GM21381 (cell line): Measurements from ENCODE around the gene ADCY5.
"Not testable (repeated sequence)": the region's sequence is repeated elsewhere in the genome, so short reads cannot be mapped to it uniquely, and the experiment has no call there.

Experiments
- ATAC-seq: cut with Tn5 transposase; IDR thresholded peaks from one replicate; pipeline ENCODE4 v1.9.1; 2021; ENCODE audit warnings: mild to moderate bottlenecking, moderate library complexity; ENCODE audit not compliant: unreplicated experiment

The ADCY5 gene

DNA sequence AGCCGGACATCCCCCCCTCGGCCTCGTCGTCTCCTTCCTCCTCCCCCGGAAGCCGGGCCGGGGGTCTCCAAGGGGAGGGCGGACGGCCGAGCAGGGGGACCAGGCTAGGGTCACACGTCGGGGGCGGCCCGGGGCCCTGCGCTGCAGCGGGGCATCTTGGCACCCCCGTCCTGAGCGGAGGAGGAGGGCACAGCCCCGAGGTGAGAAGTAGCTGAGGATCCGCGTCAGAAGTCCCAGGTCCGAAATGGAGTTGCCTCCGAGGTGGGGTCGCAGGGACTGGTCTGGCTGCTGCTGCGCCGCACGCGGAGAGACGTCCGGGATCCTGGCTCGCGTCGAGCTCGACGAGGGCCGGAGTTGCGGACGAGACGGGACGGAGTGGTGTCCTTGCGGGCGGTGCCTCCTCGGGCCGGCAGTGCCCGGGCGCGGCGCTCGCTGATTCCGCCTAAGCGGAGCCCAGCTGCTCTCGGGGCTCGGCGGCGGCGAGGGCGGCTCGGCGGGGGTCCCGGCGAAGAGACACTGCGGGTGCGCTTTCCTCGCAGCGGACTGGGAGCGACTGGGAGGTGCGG is at the start of gene ADCY5:
Gene ADCY5 (minus strand): TSS at position 555 of the 566 bp plus-strand sequence. CDS start 545 bp downstream, at position 10.
- ATAC-seq, result no peak

- ATAC-seq, result no peak
Measured at GRCh38 chr3:123493912-123494311, 45.0 kb upstream of the ADCY5 start.

- no peak for ATAC-seq
Measured at GRCh38 chr3:123491966-123492587, 43.2 kb upstream of the ADCY5 start.

DNA sequence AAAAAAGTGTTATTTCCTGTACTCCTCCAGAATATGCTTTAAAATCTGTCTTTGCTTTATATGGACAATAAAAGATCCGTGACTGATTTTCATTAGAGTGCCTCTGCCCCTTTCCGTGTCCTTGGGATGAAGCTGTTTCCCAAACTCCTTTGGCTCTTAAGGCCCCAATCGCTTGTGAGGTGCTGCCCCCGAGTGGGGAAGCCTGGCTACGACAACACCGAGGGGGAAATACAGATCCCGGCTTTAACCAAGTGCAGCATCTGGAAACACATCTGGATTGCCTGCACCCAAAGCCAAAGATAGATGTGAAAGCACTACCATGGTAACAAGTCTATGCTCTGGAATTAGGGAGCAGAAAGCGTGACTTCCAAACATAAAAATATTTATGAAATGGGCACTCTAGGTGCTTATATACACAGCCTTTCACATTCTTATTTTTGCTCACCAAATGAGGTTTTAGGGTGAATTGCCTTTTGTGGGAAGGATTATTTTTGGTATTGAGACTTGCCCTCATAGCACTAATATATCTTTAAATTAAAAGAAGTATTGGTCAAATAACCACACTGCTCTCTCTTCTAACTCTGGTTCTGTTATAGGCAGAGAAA is 40.6 kb upstream of the ADCY5 start:
- no peak for ATAC-seq

DNA sequence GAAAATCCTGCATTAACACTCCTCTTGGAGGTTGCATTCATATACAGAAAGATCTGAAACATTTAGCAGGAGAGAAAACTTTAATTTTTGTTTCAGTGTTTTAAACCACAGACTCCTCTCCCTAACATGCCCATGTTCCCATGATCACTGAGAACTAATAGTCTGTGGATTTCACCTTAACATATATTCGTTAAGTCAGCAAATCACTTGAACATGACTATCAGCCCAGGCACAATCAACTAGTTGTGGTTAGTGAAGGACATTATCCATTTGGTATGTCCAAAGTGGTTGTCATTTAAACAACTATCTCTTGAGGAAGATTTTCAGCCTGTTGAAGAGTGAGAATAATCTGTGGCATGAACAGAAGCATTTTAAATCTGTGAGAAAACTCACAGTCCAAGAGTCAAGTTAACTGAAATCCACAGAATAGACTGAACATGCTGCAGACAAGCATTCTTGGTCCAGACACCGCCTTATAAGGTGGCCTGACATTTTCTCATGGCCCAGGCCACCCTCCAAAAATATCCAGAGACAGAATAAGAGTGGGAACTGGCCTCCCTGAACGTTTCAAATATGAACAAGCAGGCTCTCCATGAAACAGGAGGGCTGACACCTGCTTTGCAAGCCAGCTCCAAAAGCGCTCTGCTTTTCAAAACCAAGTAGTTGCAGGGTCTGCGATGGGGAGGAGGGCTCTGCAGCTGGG is 39.9 kb upstream of the ADCY5 start:
- ATAC-seq, result no peak

DNA sequence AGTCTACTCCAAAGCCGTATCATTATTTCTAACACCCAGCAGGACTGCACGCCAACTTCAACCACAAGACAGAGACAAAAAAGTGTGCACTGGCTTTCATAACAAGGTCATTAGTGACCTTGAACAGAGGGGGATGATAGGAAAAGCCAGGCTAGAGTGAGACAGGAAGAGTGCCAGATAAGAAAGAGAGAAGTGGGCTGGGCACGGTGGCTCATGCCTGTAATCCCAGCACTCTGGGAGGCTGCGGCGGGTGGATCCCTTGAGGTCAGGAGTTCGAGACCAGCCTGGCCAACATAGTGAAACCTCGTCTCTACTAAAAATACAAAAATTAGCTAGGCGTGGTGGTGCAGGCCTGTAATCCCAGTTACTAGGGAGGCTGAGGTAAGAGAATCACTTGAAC is 38.2 kb upstream of the ADCY5 start:
- not testable (repeated sequence) for ATAC-seq

DNA sequence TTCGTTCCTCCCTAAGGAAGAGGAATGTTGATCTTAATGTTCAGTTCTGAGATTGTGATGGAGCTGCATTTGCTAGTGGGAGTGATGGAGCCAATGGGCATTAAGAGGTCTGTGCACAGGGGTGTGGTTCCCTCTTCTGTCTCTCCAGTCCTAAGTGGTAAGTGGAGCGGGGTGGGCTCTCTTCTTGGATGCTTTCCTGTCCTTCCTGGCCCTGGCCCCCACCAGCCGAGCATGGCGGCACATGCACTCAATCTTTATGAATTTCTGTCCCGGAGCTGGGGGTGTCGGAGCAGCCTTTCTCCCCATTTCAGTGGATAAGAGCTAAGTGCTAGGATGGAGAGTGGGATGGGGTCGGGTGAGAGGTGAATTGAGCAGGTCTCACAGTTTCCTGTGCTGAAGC is 37.6 kb upstream of the ADCY5 start:
- ATAC-seq, result no peak

- ATAC-seq, result no peak
Measured at GRCh38 chr3:123485551-123485950, 36.7 kb upstream of the ADCY5 start.

DNA sequence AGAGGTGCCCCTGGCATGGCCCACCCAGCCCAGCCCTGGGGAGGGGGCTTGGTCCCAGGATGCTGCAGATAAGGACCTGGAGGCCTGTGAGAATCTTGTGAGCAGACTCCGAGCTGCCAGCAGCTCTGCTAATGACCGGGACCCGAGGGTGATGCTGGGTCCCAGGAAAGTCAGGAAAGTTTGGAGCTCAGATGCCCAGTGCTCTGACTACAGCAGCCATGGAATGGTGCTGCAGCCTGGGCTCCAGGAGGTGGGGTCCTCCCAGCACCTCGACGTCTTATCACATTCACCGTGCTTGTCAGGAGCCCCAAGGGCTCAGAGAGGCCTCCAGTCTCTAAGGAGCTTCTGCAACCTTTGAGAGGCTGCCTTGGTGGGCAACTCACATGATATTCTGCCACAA is 34.3 kb upstream of the ADCY5 start:
- ATAC-seq, result no peak

GRCh38 chr3:123481722-123482457 is 33.0 kb upstream of the ADCY5 start:
- no peak for ATAC-seq

DNA sequence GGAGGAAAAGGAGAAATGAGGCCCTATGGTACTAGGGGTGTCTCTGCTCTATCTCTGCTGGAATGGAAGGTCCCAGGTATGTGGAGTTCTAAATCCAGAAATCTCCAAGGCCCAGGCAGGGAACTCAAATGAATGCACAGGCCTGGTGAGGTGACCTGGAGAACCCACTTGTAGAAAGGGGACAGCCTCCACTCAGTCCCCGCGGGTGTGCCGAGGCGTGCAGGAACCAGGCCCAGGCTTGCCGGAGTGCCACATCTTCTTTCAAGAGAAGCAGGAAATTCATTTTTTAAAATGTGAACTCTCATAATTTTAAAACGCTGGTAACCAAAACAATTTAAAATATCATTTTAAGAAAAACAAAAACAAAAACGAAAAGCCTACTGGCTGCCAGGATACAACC is 32.2 kb upstream of the ADCY5 start:
- no peak for ATAC-seq

GRCh38 chr3:123480428-123480827 is 31.5 kb upstream of the ADCY5 start:
- ATAC-seq, result peak; percentile 58

GRCh38 chr3:123479891-123480290 is 31.0 kb upstream of the ADCY5 start:
- ATAC-seq, result no peak

DNA sequence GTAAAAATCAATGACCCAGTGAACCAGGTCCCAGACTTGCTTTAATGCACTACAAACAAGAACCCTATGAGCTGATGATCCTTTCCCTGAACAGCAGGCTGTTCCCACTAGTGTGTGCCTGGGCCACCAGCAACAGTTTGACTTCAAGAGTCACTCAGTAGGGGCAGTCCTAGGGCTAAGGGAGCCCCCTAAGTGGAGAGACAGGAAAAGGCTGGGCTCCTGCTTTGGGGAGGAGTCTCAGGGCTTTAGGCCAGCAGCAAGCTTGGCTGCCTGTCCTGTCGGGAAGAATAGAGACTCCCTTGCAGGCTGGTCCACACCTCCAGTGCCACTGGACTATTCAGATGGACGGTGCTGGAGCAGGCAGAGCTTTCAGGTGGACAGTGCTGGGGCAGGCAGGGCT is 29.4 kb upstream of the ADCY5 start:
- ATAC-seq, result no peak

GRCh38 chr3:123476967-123477750 is 28.3 kb upstream of the ADCY5 start:
- ATAC-seq, result no peak

GRCh38 chr3:123475786-123476185 is 26.9 kb upstream of the ADCY5 start:
- ATAC-seq, result no peak

- ATAC-seq, result no peak
Measured at GRCh38 chr3:123471106-123471505, 22.2 kb upstream of the ADCY5 start.

DNA sequence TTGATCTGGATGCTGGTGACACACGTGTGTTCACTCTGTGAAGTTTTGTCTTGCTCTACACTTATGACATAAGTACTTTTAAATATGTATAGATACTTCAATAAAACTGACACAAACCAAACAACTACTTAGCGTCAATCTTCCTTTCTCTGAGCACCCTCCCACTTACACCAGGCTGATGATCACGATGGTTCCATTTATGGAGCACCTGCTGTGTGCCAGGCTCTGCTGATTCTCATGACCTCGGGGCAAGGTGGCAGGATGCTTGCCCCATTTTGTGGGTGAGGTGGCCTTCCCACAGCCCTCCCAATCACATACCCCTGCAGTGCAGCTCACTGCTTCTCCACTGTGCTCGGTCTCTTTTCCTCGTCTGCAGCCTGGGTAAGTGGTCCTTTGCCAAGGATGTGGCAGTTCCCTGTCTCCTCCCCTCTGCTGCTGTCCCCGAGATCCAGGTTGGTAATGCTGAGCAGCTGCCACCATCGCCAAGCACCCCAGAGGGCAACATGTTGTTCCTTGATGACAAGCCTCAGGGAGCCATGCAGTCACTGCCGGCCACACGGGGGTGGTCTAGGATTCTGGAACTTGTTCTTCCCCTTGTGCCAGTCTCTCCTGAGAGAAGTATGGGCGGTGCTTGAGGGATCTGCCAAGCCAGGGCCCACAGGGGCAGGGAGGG is 20.6 kb upstream of the ADCY5 start:
- ATAC-seq, result no peak

DNA sequence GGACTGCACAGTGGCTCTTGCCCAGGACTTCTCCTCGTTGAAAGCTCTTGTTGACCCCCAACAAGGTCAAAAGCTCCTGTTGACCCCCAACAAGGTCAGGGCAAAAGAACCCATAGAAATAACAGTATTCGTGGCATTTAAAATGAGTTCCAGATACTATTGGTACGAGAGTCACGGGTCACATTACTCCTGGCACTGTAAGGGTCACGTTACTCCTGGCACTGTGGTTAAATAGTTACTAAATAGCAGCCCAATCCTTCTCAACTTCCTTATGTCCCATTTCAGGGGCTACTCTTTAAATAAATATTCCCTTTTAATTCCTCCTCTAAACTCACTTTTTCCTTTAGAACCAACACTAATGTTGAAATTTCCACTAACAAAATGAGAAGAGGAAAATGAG is 18.2 kb upstream of the ADCY5 start:
- no peak for ATAC-seq

- no peak for ATAC-seq
Measured at GRCh38 chr3:123464211-123464610, 15.3 kb upstream of the ADCY5 start.
